Peyer's patch (tissue), 4 donors: ENCODE measurements around the gene PRKAG3. TPM values are rescaled to one million over a fixed set of nuclear protein-coding genes. Genes with fewer than 3 reads are reported as not detected.

Source experiments
- DNase-seq, 3 donors: peaks; one replicate each; pipeline ENCODE4 v3.0.0-alpha.2; 2017 to 2019
- H3K27ac ChIP-seq, 4 donors: fragments of 200-600 bp; sonication (generic); one replicate each; pipeline ENCODE4 v1.5.1; 2016 to 2019
- H3K27me3 ChIP-seq, 2 donors: fragments of 200-600 bp; sonication (generic); one replicate each; pipeline ENCODE4 v1.5.1; 2019
- H3K36me3 ChIP-seq, 3 donors: fragments of 200-600 bp; sonication (generic); one replicate each; pipeline ENCODE4 v1.5.1; 2016 to 2019
- H3K4me1 ChIP-seq, 4 donors: fragments of 200-600 bp; sonication (generic); one replicate each; pipeline ENCODE4 v1.5.1; 2016 to 2019
- H3K4me3 ChIP-seq, 4 donors: fragments of 200-600 bp; sonication (generic); 1 replicate in 3 of 4; 2 replicates in 1 of 4; pipeline ENCODE4 v1.5.1; 2016 to 2019; ENCODE audit warnings: mild to moderate bottlenecking in 1 of 4
- H3K9me3 ChIP-seq, 4 donors: fragments of 200-600 bp; sonication (generic); one replicate each; pipeline ENCODE4 v1.5.1; 2016 to 2019; ENCODE audit warnings: mild to moderate bottlenecking in 1 of 4
- POLR2A ChIP-seq, 2 donors: fragments of 450-650 bp; IDR thresholded peaks; one replicate each; pipeline ENCODE4 v1.5.1; 2017; ENCODE audit warnings: antibody characterized with exemption in 2 of 2, mild to moderate bottlenecking in 2 of 2, moderate library complexity in 2 of 2
- total RNA-seq, 4 donors: library from RNA; depleted of rRNA; stranded (reverse); fragments of >200 nt; gene quantifications; one replicate each; pipeline ENCODE4 v1.1.0, GENCODE V29; 2016
- TF ChIP-seq, protein P1 (sequence below), 6 experiments: fragments of 450-650 bp in 4 of 6; fragments of 200-600 bp in 2 of 6; sonication (generic) in 1 of 6; IDR thresholded peaks; one replicate each; pipeline ENCODE4 v1.5.1; 2017 to 2019; ENCODE audit warnings: antibody characterized with exemption in 6 of 6, mild to moderate bottlenecking in 3 of 6, moderate library complexity in 1 of 6

PRKAG3 gene
- not detected for total RNA-seq

DNA sequence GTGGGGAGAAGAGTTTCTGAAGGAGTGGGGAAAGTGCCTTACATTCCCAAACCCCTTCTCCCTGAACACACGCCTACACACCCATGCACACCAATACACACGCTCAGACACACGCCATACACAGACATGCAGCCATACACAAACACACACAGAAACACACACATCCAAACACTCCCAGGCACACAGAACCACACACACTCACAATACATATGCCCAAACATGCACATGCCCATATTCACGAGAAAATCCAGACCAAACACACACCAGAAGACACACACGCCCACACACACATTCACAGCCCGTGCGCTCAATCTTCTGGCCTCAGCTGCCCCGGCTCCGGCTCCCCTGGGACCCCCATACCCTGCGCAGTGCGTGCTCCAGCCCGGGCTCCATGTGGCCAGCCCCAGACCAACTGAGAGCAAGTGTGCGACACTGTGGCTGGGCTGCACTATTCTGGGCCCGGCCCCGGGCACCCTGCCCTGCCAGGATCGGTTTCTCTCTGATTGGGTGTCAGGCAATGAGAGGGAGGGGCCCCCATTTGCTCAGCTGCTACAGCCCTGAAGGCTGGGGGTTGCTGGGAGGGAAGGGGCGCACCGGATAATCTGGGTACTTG lies at the start of gene PRKAG3:
TSS of gene PRKAG3 (minus strand) at position 426 of the 613 bp plus-strand sequence.
- DNase-seq = peak in 1 of 3 donors; percentile 33
- no peaks in the 10 kb centered on the region for H3K4me1 ChIP-seq
- no peaks in the 10 kb centered on the region for H3K27me3 ChIP-seq
- H3K36me3 ChIP-seq = no peaks in the 10 kb centered on the region
- no peak within 1 kb of the TSS for H3K27ac ChIP-seq
- no peak within 1 kb of the TSS for H3K4me3 ChIP-seq
- no peaks in the 10 kb centered on the region for H3K9me3 ChIP-seq
- TF ChIP-seq POLR2A (IDR thresholded peaks at IDR 0.05) = no peak
- TF ChIP-seq, protein P1, sequence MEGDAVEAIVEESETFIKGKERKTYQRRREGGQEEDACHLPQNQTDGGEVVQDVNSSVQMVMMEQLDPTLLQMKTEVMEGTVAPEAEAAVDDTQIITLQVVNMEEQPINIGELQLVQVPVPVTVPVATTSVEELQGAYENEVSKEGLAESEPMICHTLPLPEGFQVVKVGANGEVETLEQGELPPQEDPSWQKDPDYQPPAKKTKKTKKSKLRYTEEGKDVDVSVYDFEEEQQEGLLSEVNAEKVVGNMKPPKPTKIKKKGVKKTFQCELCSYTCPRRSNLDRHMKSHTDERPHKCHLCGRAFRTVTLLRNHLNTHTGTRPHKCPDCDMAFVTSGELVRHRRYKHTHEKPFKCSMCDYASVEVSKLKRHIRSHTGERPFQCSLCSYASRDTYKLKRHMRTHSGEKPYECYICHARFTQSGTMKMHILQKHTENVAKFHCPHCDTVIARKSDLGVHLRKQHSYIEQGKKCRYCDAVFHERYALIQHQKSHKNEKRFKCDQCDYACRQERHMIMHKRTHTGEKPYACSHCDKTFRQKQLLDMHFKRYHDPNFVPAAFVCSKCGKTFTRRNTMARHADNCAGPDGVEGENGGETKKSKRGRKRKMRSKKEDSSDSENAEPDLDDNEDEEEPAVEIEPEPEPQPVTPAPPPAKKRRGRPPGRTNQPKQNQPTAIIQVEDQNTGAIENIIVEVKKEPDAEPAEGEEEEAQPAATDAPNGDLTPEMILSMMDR (IDR thresholded peaks at IDR 0.05) = no peak

DNA sequence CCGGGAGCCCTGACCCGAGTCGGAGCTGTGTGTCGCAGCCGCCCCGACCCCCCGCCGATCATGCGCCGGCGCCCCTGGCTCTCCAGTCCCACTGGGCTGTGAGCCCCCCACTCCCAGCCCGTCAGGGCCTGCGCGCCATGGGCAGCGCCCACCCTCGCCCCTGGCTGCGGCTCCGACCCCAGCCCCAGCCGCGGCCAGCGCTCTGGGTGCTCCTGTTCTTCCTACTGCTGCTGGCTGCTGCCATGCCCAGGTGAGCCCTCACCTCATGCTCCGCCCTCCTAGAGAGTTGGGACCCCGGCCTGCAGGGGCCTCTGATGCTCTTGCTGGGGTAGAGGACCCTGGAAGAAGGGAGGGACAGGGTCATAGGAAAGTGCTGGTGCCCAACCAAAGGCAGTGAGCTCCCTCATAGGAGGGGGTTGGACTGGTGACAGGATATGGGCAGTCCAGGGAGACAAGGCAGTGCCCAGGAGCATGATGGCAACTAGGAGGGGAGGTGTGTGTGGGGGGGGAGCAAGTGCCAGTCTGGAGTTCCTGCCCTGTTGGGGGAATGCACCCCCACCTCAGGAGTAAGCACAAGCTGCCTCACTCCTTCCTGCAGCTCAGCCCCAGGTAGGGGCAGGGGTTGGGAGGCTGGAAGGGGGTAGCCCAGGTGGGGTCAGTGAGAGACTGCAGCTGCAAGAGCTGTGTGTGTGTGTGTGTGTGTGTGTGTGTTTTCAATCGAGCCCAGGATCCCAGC lies 49.4 kb upstream of the PRKAG3 start:
- DNase-seq = peak in 2 of 3 donors; percentile 24 to 29
- H3K9me3 ChIP-seq = no peaks in the 10 kb centered on the region
- peak overlapping the region in 3 of 4 donors; percentile 46 to 87 (median 82) for H3K27ac ChIP-seq
- no peaks in the 10 kb centered on the region for H3K36me3 ChIP-seq
- peaks cover 0 to 22% of the 10 kb centered on the region in 2 donors for H3K27me3 ChIP-seq
- H3K4me1 ChIP-seq = peaks cover 0 to 29% (median 18%) of the 10 kb centered on the region in 4 donors
- H3K4me3 ChIP-seq = peak overlapping the region; percentile 42 to 65 (median 49)
- TF ChIP-seq, protein P1 (IDR thresholded peaks at IDR 0.05) = no peak
- TF ChIP-seq POLR2A (IDR thresholded peaks at IDR 0.05) = no peak

DNA sequence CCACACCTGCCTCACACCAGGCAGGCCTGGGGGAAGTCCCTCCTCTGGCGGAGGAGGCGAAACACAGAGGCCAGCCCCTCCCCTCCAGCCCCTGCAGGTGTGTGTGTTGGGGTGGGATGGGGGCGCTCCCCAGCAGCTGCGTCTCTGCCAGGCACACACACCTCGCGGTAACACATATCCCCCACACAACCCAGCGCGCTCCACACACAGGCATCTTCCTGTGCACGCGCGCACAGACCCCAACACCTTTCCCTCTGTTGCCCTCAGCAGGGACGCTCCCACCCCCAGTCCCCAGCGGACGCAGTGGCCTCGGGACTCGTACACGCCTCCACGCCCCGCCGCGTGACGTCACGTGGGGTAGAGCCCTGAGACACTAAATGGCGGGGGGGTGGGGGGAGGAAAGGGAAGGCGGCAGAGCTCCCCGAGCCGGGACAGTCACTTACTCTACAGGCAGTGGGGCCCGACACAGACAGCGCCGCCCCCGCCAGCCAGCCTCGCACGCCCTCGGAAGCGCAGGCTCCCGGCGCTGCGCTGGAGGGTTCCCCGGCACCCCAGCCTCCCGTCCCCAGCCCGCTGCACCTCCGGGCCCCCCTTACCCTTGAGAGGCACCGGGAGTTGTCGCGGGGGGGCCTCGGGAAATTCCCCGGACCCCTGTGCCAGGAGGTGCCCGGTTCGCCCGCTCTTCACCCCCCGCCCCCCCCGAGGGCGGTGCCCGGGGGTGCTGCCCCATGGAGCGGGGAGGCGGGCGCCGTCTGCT lies 48.7 kb upstream of the PRKAG3 start, which contains the start of gene WNT10A:
TSS of gene WNT10A (plus strand) at position 751 of the 757 bp plus-strand sequence. CDS start 144 bp downstream, outside the sequence.
- peak within 1 kb of the TSS; percentile 4 to 87 (median 64) for H3K27ac ChIP-seq
- H3K27me3 ChIP-seq = peaks cover 0 to 22% of the 10 kb centered on the region in 2 donors
- H3K4me3 ChIP-seq = peak within 1 kb of the TSS; percentile 42 to 65 (median 49)
- no peaks in the 10 kb centered on the region for H3K36me3 ChIP-seq
- no peaks in the 10 kb centered on the region for H3K9me3 ChIP-seq
- TF ChIP-seq, protein P1 (IDR thresholded peaks at IDR 0.05) = no peak
- TF ChIP-seq POLR2A (IDR thresholded peaks at IDR 0.05) = no peak
- peaks cover 0 to 29% (median 18%) of the 10 kb centered on the region in 4 donors for H3K4me1 ChIP-seq
- peak in 2 of 3 donors; percentile 95 to 96 for DNase-seq

DNA sequence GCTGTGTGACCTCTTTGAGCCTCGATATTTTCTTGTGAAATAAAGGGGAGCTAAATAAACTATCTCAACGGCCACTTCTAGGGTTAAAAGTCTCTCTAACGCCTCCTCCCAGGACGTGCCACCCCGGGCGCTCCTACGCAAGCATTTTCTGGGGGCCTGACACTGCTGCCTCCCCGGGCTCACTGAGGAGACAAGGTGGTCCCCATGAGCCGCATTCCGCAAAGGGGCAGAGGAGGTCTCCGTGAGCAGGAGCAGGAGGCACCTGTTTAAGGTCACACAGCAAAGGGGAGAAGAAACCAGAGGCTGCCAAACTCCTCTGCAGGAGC lies 48.1 kb upstream of the PRKAG3 start:
- Histone ChIP-seq H3K4me3 (peak overlapping the region; percentile 42 to 65 (median 49)), H3K27ac (peak overlapping the region in 3 of 4 donors; percentile 4 to 87 (median 82))
- TF ChIP-seq, protein P1 (IDR thresholded peaks at IDR 0.05) = no peak
- no peak for TF ChIP-seq POLR2A (IDR thresholded peaks at IDR 0.05)

More for the DNA sequence above, 48.1 kb upstream of the PRKAG3 start:
- Histone ChIP-seq H3K4me1 (peaks cover 0 to 29% (median 18%) of the 10 kb centered on the region in 4 donors), H3K36me3 (no peaks in the 10 kb centered on the region), H3K9me3 (no peaks in the 10 kb centered on the region), H3K27me3 (peaks cover 0 to 22% of the 10 kb centered on the region in 2 donors)
- no peak for DNase-seq
